DND-41 (cell line): ENCODE data around the gene KCNN3.

Experiments used
- CTCF ChIP-seq: IDR thresholded peaks from 2 replicates; pipeline ENCODE4 v1.5.1; 2012; ENCODE audit warnings: borderline replicate concordance, low read length, moderate library complexity, mild to moderate bottlenecking; ENCODE audit not compliant: poor library complexity, severe bottlenecking; ENCODE audit errors: extremely low read depth
- EZH2 ChIP-seq: IDR thresholded peaks from 3 replicates; pipeline ENCODE4 v1.6.1; 2012; ENCODE audit warnings: borderline replicate concordance, low read depth, mild to moderate bottlenecking, moderate library complexity, low read length, inconsistent platforms; ENCODE audit not compliant: severe bottlenecking

DNA sequence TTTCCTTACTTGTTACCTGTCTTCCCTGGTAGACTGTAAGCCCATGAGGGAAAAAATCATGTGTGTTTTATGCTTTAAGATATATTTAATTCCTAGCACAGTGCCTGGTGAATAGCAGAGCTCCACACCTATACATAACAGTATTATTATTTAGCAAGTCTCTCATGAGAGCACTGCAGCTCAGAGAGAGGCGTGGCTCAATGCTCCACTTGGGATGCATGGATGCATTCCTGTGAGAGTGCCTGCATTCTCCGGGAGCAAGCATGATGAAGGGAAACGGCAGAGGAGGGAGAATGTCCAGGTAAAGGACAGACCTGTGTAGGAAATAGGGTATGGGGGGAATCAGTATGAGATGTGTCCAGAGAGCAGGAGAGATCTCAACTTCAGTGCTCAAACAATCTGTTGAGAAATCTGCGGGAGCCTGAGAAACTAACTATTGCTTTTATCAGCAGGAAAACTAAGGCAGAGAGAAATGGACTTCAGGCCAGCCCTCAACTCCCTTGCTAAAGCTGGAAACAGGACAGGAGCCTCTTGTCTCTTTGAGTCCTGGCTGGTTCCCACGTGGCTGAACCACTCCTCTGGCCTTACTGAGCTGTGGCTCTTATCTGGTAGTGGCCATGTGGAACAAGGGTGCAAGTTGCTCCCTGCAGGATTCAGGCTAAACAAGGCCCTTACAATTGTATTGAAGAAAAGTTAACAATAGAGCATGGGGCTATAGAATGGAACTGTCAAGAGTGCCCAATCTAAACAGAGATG is 113.1 kb downstream of the KCNN3 start:
- TF ChIP-seq CTCF = no peak
- TF ChIP-seq EZH2 = no peak
